ENCODE data around the gene SLC25A13. TPM values are rescaled to one million over a fixed set of nuclear protein-coding genes. Genes with fewer than 3 reads are reported as not detected.

Gene SLC25A13
- total RNA-seq, 1 experiment from 2014 or later, result 71.3 TPM

- no peak for DNase-seq (ENCODE audit: low spot score)
Observed at GRCh38 chr7:96205665-96206064, 116.2 kb downstream of the SLC25A13 start.

GRCh38 chr7:96204601-96205000 lies 117.3 kb downstream of the SLC25A13 start:
- no peak for DNase-seq (ENCODE audit: low spot score)

- DNase-seq (ENCODE audit: low spot score), result no peak
Observed at GRCh38 chr7:96203786-96204185, 118.1 kb downstream of the SLC25A13 start.

GRCh38 chr7:96202102-96202501 lies 119.8 kb downstream of the SLC25A13 start:
- DNase-seq (ENCODE audit: low spot score), result no peak

- DNase-seq (ENCODE audit: low spot score), result no peak
Observed at GRCh38 chr7:96200740-96201139, 121.2 kb downstream of the SLC25A13 start.

GRCh38 chr7:96199421-96199820 lies 122.5 kb downstream of the SLC25A13 start:
- no peak for DNase-seq (ENCODE audit: low spot score)

GRCh38 chr7:96198047-96198636 lies 123.8 kb downstream of the SLC25A13 start:
- DNase-seq (ENCODE audit: low spot score), result no peak

GRCh38 chr7:96196676-96197075 lies 125.2 kb downstream of the SLC25A13 start:
- DNase-seq (ENCODE audit: low spot score), result no peak

GRCh38 chr7:96189129-96189820 lies 132.6 kb downstream of the SLC25A13 start:
- DNase-seq (ENCODE audit: low spot score), result no peak

- DNase-seq (ENCODE audit: low spot score), result no peak
Observed at GRCh38 chr7:96188591-96188991, 133.3 kb downstream of the SLC25A13 start.

GRCh38 chr7:96188174-96188581 lies 133.7 kb downstream of the SLC25A13 start:
- no peak for DNase-seq (ENCODE audit: low spot score)

- no peak for DNase-seq (ENCODE audit: low spot score)
Observed at GRCh38 chr7:96187735-96188134, 134.2 kb downstream of the SLC25A13 start.

GRCh38 chr7:96184783-96185182 lies 137.1 kb downstream of the SLC25A13 start:
- no peak for DNase-seq (ENCODE audit: low spot score)

- DNase-seq (ENCODE audit: low spot score), result no peak
Observed at GRCh38 chr7:96183163-96183670, 138.7 kb downstream of the SLC25A13 start.

- DNase-seq (ENCODE audit: low spot score), result no peak
Observed at GRCh38 chr7:96182424-96183158, 139.3 kb downstream of the SLC25A13 start.

GRCh38 chr7:96181174-96181573 lies 140.7 kb downstream of the SLC25A13 start:
- DNase-seq (ENCODE audit: low spot score), result no peak

GRCh38 chr7:96179837-96180236 lies 142.1 kb downstream of the SLC25A13 start:
- DNase-seq (ENCODE audit: low spot score), result no peak

GRCh38 chr7:96179341-96179740 lies 142.6 kb downstream of the SLC25A13 start:
- DNase-seq (ENCODE audit: low spot score), result no peak

GRCh38 chr7:96178581-96178980 lies 143.3 kb downstream of the SLC25A13 start:
- no peak for DNase-seq (ENCODE audit: low spot score)

- no peak for DNase-seq (ENCODE audit: low spot score)
Observed at GRCh38 chr7:96177353-96177752, 144.5 kb downstream of the SLC25A13 start.

- no peak for DNase-seq (ENCODE audit: low spot score)
Observed at GRCh38 chr7:96174812-96175211, 147.1 kb downstream of the SLC25A13 start.

- DNase-seq (ENCODE audit: low spot score), result no peak
Observed at GRCh38 chr7:96173781-96174180, 148.1 kb downstream of the SLC25A13 start.

GRCh38 chr7:96169439-96169838 lies 152.5 kb downstream of the SLC25A13 start:
- DNase-seq (ENCODE audit: low spot score), result no peak

Measured in A172 (cell line).